Activated CD4-positive, alpha-beta T cell treated with anti-CD3 and anti-CD28 coated beads, Interleukin-2, amount 10 ng/mL, durations not matched to agents 7 days and 5 days (primary cell): ENCODE results near the gene RAB35. TPM values are rescaled to one million over a fixed set of nuclear protein-coding genes. Genes with fewer than 3 reads are reported as not detected.

Source experiments
- CTCF ChIA-PET: fragments of 350-600 bp; sonication (Branson Sonifier 250); formaldehyde crosslinking; loops from one replicate; lab custom pipeline; 2021; ENCODE audit warnings: antibody characterized with exemption; lab: Charles Lee
- POLR2A ChIA-PET: fragments of 350-600 bp; sonication (Branson Sonifier 250); formaldehyde crosslinking; loops from one replicate; lab custom pipeline; 2021; ENCODE audit warnings: antibody characterized with exemption; lab: Charles Lee
- DNase-seq: peaks from one replicate; pipeline ENCODE4 v3.0.0-alpha.2; 2020
- H3K27ac Mint-ChIP-seq: one replicate; pipeline ENCODE4 v1.8.0; 2021; ENCODE audit warnings: mild to moderate bottlenecking, moderate library complexity, mixed read lengths
- H3K27me3 Mint-ChIP-seq: one replicate; pipeline ENCODE4 v1.8.0; 2021; ENCODE audit warnings: mixed read lengths
- H3K36me3 Mint-ChIP-seq: one replicate; pipeline ENCODE4 v1.8.0; 2021; ENCODE audit warnings: low read depth, mixed read lengths
- H3K4me1 Mint-ChIP-seq: one replicate; pipeline ENCODE4 v1.8.0; 2021; ENCODE audit warnings: mixed read lengths
- H3K4me3 Mint-ChIP-seq: one replicate; pipeline ENCODE4 v1.8.0; 2021; ENCODE audit warnings: mild to moderate bottlenecking, moderate library complexity, mixed read lengths
- H3K9me3 Mint-ChIP-seq: one replicate; pipeline ENCODE4 v1.8.0; 2021; ENCODE audit warnings: mixed read lengths
- total RNA-seq, 2 experiments: library from RNA; stranded (reverse); gene quantifications; one replicate each; pipeline ENCODE4 v1.2.3, GENCODE V29; 2021

The RAB35 gene
- total RNA-seq, 2 experiments from 2014 or later: 76.5 TPM

DNA sequence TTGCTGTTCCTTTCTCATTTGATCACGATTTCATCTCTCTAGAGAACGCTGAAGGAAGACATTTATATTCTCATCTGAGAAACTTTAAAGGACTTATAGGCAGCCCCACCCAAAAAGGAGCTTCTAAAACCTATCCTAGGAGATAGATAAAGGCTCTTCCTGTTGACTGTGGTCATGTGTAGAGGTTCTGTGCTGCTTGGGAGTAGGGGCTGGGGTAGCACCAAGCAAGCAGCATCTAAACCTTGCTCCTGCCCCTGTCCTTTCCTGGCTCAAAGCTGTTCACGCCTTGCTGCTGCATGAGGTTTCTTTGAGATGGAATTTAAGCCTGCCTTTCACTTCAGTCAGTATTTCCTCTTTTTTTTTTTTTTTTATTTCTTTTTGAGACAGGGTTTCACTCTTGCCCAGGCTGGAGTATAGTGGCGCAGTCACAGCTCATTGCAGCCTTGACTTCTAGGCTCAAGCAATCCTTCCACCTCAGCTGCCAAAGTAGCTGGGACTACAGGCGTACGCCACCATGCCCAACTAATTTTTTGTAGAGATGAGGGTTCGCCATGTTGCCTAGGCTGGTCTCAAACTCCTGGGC is 41.4 kb downstream of the RAB35 start:
- Mint-ChIP-seq H3K36me3 (peaks cover 41% of the 10 kb centered on the region), H3K4me1 (peaks cover 30% of the 10 kb centered on the region), H3K9me3 (no peaks in the 10 kb centered on the region), H3K4me3 (peak overlapping the region; percentile 26), H3K27me3 (no peaks in the 10 kb centered on the region), H3K27ac (peak overlapping the region; percentile 90)
- ChIA-PET CTCF (interaction anchor here (0.6 to 1.7 kb wide), 3 partner anchors 12 to 1385 kb away, joined by 3 read pairs; no protein-coding TSS in a partner anchor), POLR2A (no interaction called here)
- peak; percentile 24 for DNase-seq

DNA sequence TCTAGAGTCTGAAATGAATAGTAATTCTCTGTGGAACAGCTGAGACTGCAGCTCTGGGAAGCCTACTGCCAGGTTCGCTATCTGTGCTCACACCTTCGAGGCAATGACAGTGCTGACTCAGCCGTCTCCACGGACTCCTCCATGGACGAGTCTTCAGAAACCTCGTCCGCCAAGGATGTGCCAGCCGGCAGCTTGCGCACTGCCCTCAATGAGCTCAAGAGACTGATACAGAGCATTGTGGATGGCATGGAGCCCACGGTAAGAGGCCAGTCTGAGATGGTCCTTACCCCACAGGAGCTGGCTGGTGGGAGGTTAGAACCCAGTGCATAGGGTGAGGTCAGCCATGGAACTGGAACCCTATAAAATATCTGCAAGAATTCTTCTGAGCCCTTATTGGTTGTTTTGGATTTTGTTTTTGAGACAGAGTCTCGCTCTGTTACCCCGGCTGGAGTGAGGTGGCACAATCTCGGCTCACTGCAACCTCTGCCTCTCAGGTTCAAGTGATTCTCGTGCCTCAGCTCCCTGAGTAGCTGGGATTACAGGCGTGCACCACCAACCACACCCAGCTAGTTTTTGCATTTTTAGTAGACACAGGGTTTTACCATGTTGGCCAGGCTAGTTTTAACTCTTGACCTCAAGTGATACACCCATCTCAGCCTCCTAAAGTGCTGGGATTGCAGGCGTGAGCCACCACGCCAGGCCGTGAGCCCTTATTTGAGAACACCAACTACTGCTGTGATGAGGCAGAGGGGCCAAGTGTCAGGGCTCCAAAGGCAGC is 43.9 kb downstream of the RAB35 start:
- peaks cover 38% of the 10 kb centered on the region for H3K36me3 Mint-ChIP-seq
- H3K4me1 Mint-ChIP-seq: peaks cover 18% of the 10 kb centered on the region
- H3K27ac Mint-ChIP-seq: no peak overlapping the region
- ChIA-PET CTCF (interaction anchor here (0.6 to 2.9 kb wide), 7 partner anchors 9 to 244 kb away, joined by 3 to 18 read pairs (median 4); no protein-coding TSS in a partner anchor), POLR2A (no interaction called here)
- no peak overlapping the region for H3K4me3 Mint-ChIP-seq
- H3K9me3 Mint-ChIP-seq: no peaks in the 10 kb centered on the region
- H3K27me3 Mint-ChIP-seq: no peaks in the 10 kb centered on the region
- DNase-seq: no peak

DNA sequence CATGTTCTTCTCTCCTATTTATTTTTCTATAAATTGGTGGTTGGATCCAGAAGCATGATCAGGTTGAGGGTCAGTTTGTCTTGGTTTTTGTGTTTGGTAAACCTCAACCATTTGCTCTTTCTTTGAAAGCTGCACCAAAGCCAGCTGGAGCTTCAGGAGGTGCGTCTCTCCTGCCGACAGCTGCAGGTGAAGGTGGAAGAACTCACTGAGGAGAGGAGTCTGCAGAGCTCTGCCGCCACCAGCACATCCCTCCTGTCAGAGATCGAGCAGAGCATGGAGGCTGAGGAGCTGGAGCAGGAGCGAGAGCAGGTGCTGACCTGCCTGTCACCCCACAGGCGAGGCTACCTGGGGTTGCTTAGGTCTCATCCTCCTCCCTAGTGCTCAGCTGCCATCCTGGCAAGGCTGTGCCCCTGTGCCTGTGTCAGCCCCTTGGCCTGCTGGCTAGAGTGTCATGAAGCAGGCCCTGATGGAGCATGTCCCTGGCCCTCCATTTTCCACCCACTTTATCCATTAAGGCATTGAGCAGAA is 45.0 kb downstream of the RAB35 start:
- Mint-ChIP-seq H3K4me1 (peaks cover 18% of the 10 kb centered on the region), H3K9me3 (no peaks in the 10 kb centered on the region), H3K36me3 (peaks cover 37% of the 10 kb centered on the region), H3K27ac (no peak overlapping the region), H3K4me3 (no peak overlapping the region), H3K27me3 (no peaks in the 10 kb centered on the region)
- POLR2A ChIA-PET: no interaction called here
- no peak for DNase-seq
- CTCF ChIA-PET: interaction anchor here (1.3 to 2.9 kb wide), 5 partner anchors 10 to 29 kb away, joined by 3 to 18 read pairs (median 4); no protein-coding TSS in a partner anchor

DNA sequence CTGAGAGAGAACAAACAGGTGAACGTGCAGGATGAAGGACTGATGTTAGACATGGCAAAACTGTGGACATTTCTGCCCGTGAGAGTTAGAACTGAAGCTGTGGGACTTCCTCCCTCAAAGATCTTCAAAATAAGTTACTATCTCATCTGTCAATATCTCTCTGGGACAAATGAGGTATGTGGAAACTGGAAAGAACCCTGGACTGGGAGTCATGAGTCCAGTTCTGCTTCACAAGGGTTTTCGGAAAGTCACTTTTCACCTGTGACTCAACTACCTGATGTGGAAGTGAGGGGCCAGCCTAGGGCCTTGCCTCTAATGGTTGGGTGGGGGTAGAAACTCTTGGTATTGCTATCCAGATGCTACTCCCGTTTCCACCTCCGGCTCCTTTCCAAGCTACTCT is 47.3 kb downstream of the RAB35 start:
- H3K4me1 Mint-ChIP-seq: peaks cover 6% of the 10 kb centered on the region
- peaks cover 35% of the 10 kb centered on the region for H3K36me3 Mint-ChIP-seq
- ChIA-PET CTCF (interaction anchor here (0.9 to 1.7 kb wide), 4 partner anchors 9 to 34 kb away, joined by 3 to 4 read pairs (median 4); no protein-coding TSS in a partner anchor), POLR2A (no interaction called here)
- H3K27me3 Mint-ChIP-seq: no peaks in the 10 kb centered on the region
- no peak overlapping the region for H3K27ac Mint-ChIP-seq
- no peak overlapping the region for H3K4me3 Mint-ChIP-seq
- DNase-seq: no peak
- no peaks in the 10 kb centered on the region for H3K9me3 Mint-ChIP-seq

DNA sequence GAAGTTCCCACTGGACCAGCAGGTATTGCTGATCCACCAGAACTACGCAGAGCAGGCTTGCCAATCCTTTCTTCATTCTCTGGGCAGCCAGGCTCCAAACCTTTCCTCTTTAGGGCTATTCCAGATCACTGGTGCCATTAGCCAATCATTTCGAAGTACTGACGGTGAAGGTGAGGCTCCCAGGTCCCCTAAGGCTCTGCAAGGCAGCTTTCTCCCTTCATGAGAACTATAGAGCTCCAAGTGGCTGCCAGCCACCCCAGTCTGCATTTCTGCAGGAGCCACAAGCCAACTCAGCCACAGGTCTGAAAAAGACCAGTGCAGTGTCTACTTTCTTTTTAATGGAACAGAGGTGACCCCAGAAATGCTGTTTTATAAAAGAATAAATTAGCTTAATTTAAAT is 48.7 kb downstream of the RAB35 start:
- H3K9me3 Mint-ChIP-seq: no peaks in the 10 kb centered on the region
- peaks cover 30% of the 10 kb centered on the region for H3K36me3 Mint-ChIP-seq
- no peak overlapping the region for H3K4me3 Mint-ChIP-seq
- no peak for DNase-seq
- no peaks in the 10 kb centered on the region for H3K4me1 Mint-ChIP-seq
- ChIA-PET CTCF (interaction anchor here (0.5 to 1.7 kb wide), 2 partner anchors 32 to 90 kb away, joined by 3 to 4 read pairs; no protein-coding TSS in a partner anchor), POLR2A (no interaction called here)
- H3K27ac Mint-ChIP-seq: peak overlapping the region; percentile 37
- H3K27me3 Mint-ChIP-seq: no peaks in the 10 kb centered on the region

DNA sequence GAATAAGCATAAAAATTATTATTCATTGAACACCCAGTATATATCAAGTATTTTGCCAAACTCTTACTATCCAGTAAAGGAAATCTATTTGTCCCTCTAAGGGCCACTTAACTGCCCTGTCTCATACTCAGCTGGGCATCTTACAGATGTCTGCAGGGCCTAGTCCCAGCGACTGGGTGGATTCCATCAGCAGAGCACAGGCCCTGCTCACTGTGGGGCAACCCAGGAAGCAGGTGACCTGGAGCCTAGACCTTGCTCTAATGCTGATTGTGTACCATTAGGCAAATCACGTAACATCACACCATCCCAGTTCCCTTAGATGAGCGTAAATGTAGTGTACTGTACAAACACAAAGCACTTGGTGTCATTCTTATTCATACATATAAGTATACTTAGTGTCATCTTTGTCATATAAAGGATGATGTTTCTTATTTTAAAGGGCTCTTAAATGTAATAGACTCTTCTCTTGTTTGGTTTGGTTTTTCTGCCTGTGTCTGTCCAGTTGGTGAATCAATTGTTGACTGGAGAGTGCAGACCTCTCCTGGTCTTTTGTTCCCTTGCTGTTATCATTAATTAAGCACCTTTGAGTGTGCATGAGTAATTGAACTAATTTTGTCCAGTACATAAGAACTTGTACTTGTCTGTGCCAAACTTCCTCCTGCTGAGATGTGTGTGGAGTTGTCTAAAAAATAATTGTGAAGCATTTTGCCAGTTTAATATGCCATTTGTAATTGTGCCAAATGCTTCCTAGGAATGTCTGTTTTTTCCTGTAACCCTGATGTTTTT is 49.3 kb downstream of the RAB35 start:
- Mint-ChIP-seq H3K27ac (no peak overlapping the region), H3K4me3 (no peak overlapping the region), H3K27me3 (no peaks in the 10 kb centered on the region)

DNA sequence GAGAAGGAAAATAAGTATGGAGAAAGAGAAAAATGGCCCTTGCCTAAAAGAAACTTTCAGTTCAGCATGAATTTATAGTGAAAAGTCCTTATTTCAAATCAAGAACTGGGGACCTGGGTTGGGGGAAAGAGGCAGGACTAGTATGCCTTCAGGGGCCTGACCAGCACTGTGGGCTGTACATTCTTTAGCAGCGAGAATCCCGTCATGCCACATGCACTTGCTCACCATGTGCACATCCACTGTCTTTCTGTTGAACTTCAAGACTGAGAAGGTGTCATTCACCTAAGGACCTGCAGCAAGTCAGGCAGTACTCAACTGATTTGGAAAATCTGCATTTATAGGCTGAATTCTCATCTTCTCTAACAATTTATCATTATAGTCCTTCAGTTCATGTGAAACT is 50.2 kb downstream of the RAB35 start:
- no peak for DNase-seq
- ChIA-PET CTCF (no interaction called here), POLR2A (no interaction called here)
- peaks cover 27% of the 10 kb centered on the region for H3K36me3 Mint-ChIP-seq
- H3K9me3 Mint-ChIP-seq: no peaks in the 10 kb centered on the region
- H3K4me3 Mint-ChIP-seq: no peak overlapping the region
- no peaks in the 10 kb centered on the region for H3K4me1 Mint-ChIP-seq
- no peaks in the 10 kb centered on the region for H3K27me3 Mint-ChIP-seq
- H3K27ac Mint-ChIP-seq: no peak overlapping the region

More for the DNA sequence above, 49.3 kb downstream of the RAB35 start:
- no peak for DNase-seq
- Mint-ChIP-seq H3K36me3 (peaks cover 28% of the 10 kb centered on the region), H3K9me3 (no peaks in the 10 kb centered on the region), H3K4me1 (no peaks in the 10 kb centered on the region)
- POLR2A ChIA-PET: no interaction called here
- CTCF ChIA-PET: interaction anchor here (0.5 kb wide), 1 partner anchor 90 kb away, joined by 3 read pairs; no protein-coding TSS in a partner anchor

DNA sequence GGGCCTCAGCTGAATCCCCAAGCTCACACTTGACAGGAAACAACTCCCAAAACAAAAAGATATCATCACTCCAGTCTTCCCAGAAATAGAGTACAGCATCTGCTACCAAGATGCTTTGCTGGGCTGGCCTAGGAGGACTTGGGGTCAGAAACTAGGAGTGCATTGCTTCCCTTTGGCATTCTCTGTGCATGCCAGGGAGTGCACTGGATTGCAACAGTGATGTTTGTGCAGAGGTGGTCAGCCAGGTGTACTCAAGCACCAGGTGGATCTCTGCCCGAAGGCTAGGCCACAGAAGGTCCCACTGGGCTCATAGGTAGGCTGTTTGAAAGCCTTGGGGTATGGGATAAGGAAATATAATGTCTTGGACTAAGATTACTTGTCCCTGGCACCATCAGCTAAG is 51.1 kb downstream of the RAB35 start:
- POLR2A ChIA-PET: no interaction called here
- Mint-ChIP-seq H3K4me1 (no peaks in the 10 kb centered on the region), H3K9me3 (no peaks in the 10 kb centered on the region), H3K27ac (no peak overlapping the region), H3K36me3 (peaks cover 27% of the 10 kb centered on the region), H3K27me3 (no peaks in the 10 kb centered on the region), H3K4me3 (no peak overlapping the region)
- no peak for DNase-seq
- CTCF ChIA-PET: interaction anchor here (1.0 to 1.7 kb wide), 4 partner anchors 14 to 37 kb away, joined by 3 to 5 read pairs (median 3); no protein-coding TSS in a partner anchor

DNA sequence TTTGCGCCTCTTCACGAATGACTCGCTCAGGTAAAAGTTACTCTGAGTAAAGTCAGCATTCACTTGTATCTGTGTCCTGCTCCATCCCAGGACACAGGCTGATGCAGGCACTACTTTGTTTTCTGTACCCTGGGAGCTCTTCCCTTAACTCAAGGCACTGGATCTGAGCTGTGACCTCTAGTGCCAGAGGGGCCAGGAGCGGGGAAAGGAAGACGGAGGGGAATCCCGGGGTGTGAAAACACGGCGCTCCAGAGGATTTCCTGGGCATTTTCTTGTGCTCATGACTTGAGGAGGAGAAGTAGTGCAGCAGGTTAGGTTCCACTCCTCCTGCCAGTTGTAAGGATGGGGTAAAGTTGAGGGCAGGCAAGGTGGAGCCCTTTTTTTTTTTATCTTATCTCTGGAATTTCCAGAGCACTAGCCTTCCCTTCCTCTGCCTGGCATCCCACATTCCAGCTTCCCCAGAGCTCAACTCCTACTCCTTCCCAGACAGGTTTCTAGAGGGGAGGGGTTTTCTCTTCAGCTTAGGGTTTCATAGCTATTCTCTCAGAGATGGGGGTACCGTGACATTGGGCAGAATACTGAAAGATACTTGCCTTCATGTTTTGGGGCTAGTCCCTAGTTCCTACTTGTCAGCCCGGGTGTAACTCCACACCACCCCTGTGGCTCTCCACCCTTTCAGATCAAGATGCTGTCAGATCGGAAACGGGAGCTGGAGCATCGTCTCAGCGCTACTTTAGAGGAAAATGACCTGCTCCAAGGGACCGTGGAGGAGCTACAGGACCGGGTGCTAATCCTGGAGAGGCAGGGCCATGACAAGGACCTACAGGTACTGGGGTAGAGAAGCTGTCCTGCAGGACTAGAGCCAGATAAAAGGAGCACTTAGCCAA is 52.3 kb downstream of the RAB35 start:
- ChIA-PET POLR2A (no interaction called here), CTCF (interaction anchor here (1.0 to 1.7 kb wide), 4 partner anchors 13 to 38 kb away, joined by 3 to 5 read pairs (median 3); no protein-coding TSS in a partner anchor)
- DNase-seq: no peak
- H3K4me3 Mint-ChIP-seq: no peak overlapping the region
- peak overlapping the region; percentile 42 for H3K27ac Mint-ChIP-seq
- H3K4me1 Mint-ChIP-seq: no peaks in the 10 kb centered on the region
- no peaks in the 10 kb centered on the region for H3K9me3 Mint-ChIP-seq
- H3K27me3 Mint-ChIP-seq: no peaks in the 10 kb centered on the region
- peaks cover 27% of the 10 kb centered on the region for H3K36me3 Mint-ChIP-seq

DNA sequence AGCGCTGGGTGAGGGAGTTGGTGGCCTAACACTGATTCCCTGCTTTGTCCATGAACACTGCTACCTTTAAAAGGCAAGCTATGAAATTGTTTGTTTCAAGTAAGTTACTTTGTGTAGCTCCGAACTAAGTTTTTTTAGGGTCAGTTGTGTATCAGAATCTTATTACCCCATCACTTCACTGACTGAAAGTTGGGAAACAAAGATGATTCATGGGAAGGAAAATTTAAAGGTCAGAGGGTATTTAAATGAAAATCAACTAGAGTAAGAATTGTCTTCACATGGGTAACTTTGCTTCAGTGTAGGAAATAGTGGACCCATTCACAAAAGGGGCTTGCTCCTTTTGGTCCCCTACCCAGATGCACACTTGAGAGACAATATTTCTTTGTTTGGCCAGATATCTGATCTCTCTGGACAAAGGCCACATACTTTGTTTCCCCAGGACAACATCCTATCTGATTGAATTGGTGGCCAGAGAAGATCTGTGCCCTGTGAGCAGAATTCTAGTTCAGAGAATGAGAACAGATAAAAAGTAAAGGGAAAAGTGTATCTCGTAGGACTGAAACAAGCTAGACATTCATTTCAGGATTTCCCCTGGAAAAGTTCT is 53.5 kb downstream of the RAB35 start:
- POLR2A ChIA-PET: no interaction called here
- CTCF ChIA-PET: interaction anchor here (0.6 kb wide), 1 partner anchor 9 kb away, joined by 3 read pairs; no protein-coding TSS in a partner anchor

DNA sequence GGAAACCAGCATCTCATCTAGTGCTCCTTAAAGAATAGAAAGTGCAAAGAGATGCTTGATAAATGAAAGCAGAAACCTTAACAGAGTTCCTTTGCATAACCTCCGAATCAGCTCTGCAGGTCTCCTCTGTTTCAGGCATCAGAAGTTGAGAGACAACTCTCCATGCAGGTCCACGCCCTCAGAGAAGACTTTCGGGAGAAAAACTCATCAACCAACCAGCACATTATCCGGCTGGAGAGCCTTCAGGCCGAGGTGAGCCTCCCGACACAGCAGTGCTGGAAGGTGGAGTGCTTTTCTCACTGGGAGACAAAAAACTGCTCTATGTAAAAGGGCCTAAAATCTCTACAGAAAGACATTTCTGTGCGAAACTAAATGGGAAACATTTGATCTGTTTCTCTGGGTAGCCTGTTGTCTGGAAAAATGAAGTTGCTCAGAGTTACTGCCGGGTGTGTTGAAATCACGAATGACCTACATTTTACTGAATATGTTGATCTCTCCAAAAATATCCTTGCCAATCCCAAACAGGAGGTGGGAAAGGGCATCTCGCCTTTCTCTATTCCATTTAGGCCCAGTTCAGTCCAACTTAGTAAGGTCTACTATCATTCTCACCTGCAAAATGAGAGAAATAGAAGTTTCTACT is 54.9 kb downstream of the RAB35 start:
- Mint-ChIP-seq H3K27me3 (no peaks in the 10 kb centered on the region), H3K4me1 (peaks cover 4% of the 10 kb centered on the region), H3K27ac (no peak overlapping the region), H3K9me3 (no peaks in the 10 kb centered on the region), H3K36me3 (peaks cover 25% of the 10 kb centered on the region), H3K4me3 (no peak overlapping the region)
- no peak for DNase-seq
- CTCF ChIA-PET: no interaction called here
- POLR2A ChIA-PET: no interaction called here

More for the DNA sequence above, 53.5 kb downstream of the RAB35 start:
- DNase-seq: no peak
- Mint-ChIP-seq H3K4me1 (peaks cover 2% of the 10 kb centered on the region), H3K4me3 (no peak overlapping the region), H3K9me3 (no peaks in the 10 kb centered on the region), H3K36me3 (peaks cover 27% of the 10 kb centered on the region), H3K27ac (no peak overlapping the region), H3K27me3 (no peaks in the 10 kb centered on the region)
